ENCODE results near the gene CCM2. TPM values are rescaled to one million over a fixed set of nuclear protein-coding genes. Genes with fewer than 3 reads are reported as not detected.

Gene CCM2
- polyA plus RNA-seq, 5 donors: 23.3 to 36.6 (median 28.0) TPM

DNA sequence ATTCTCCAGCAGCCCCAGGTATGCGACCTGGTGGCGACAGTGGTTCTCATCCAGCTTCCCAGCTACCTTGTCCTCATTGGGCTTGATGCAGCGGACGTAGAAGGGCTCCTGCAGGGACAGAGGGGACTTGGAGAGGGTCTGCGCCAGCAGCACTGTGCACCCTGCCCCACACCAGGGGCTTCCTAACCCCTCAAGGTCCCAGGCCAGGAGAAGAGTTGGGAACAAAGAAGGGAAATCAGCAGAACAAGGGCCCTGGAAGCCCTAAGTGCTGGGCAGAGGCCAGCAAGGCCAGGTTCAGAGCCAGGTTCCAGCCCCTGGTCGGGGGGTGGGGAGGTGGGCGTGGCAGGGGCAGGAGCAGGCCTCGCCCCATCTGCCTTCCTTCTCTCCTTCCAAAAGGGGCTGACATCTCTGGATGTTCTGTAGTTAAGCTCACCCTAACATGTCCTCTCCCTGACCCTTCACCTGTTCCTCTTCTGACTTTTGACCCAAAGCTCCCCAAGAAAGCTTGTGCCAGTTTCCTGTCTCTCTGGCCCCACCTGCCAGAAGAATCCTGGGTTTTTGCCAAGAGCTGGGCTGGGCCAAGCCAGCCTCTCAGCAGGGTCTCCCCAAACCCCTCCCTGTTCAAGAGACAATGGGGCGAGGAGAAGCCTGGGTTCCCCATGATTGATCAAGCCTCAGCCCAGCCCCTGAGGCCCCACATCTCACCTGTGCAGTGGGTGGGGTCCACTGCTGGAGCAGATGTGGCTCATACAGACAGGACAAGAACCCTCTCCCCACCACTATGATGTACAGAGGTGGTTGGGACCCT lies 33.1 kb upstream of the CCM2 start:
- no peak for DNase-seq

DNA sequence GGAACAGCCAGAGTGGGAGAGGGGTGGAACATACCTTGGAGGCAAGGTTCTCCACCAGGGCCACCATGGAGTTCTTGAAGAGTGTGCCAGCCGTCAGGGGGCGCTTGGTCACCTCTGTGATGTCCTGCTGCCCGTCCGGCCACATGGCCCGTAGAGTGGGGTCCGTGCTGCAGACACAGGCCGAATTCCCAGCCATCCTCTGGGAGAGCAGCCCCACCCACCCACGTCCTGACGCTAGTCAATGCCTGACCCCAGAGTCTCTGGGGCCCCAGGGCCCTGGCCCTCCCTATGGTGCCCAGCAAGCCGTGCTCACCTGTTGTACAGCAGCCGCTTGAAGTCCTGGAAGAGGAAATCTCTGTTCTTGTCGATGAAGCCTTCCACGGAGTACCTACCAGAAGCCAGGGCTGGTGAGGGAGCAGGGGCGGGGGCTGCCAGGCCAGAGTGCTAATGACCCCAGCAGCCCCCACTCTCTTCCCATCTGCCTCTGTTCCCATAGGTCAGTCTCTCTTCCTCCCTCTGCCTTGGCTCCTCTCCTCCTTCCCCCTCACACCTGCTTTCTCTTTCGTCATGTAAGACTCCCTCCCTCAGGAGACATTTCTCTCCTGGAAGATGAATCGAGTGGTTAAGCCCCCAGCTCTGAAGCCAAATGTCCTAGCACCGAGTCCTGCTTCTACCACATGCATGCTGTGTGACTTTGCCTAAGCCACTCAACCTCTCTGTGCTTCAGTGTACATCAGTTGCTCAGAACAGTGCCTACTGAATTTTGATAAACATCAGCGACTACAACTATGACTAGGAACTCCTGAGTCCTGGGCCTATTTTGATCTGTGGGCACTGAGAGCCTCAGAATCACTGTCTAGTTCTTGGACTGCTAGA lies 32.2 kb upstream of the CCM2 start:
- no peak for DNase-seq

DNA sequence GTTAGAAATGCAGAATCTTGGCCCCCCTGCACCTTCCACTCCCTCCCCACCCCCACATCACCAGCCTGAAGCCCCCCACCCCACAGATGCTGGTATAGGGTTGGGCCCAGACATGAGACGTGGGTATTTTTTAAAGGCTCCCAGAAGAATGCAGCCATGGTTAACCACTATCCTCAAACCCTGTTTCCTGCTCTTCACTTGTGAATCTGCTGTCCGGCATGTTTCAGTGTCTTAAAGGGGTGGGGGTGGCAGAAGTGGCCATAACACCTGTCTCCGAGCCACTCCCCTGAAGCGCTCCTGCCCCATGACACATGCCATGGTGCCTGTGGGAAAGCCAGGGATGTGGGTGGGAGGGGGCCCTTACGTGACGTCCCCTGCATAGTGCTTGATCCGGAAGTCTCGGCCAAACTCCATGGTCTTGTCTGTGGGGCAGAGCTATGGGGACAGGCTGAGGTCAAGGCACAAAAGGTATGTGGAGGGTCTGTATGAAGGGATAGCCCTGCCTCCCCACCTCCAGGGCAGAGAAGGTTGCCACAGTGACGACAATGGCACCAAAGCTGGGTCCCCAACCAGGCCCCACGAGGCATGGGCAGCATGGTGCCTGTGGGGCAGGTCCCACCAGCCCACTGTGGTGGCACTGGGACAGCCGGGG lies 30.8 kb upstream of the CCM2 start:
- DNase-seq: no peak

DNA sequence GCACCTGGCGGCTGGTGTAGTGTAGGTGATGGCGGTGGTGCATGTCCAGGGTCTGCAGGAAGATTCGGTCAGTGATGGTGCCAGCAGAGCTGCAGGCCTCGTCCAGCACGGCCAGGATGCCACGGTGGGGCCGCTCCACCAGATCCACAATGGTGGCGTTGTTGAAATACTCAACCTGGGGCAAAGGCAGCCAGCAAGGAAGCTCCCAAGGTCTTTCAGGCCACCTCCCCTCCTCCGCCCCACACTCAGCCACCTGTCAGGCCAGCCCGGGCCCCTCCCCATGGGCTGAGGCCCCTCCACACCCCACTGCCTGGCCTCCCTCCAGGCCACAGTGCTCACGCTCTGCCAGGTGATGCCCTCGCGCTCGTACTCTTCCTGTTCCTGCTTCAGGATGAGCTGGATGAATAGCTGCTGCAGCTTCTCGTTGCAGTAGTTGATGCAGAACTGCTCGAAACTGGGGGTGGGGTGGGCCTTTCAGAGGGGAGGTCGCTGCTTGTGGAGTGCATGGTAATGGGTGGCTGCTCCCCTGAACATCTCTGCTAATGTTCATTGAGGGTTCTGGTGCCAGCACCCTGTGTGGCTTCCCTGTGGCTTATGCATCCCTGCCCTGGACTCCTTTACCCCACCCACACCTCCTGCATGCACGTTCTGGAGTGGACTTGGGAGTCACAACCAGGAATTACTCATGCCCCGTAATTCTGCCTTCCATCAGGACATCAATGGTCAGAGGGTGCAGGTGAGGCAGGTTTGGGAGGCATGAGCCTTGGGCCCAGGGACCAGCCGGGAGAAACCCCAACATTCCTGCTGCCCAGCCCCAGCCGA lies 30.1 kb upstream of the CCM2 start:
- DNase-seq: no peak

DNA sequence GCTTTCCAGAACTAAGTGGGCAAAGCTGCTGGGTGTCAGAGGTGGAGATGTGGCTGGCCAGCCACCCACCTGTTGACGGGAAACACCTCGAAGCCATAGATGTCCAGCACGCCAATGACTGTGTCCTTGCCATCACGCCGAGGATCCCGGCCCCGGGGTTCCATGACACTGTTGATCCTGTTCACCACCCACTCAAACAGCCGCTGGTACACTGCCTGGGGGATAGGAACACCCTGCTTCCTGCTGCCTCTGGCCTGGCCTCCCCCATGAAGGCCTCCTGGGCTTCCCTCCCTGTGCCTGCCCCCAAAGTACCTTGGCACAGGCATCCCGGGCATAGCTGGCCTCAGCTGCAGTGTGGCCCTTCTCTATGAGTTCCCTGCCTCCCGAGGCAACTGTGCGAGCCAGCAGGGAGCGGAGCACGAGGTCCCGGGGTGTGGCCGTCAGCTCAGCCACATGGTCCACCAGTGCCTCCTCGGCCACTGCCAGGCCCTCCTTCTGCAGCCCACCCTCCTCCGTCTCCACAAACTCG lies 29.4 kb upstream of the CCM2 start:
- no peak for DNase-seq

DNA sequence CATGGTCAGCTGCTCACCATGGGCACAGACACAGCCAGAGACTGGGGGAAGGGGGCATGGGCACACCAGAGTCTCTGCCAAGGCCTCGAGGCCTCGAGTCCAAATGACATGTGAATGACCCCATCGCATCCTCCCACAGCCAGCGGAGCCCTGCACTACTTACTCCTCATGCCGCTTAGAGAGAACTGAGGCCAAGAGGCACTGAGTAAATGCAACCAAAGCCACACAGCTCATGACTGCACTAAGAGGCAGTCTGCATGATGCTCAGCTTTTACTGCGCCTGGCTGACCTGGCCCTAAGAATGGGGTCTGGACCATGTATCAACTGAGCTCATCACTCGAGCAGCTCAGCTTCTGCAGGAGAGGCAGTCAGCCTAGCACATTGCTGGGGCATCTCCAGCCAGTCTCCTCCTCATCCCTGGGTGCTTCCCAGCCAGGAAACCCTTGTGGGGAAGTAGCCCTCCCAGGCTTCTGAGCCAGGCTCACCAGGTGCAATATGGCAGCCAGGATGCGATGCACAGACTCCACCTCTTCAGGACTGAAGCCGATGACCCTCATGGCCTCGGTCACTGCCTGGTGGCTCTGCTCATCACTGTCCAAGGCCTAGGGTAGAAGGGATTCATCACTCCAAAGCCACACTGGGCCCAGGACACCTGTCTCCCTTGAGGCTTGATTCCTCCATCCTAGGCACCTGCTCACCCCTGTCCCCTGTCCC lies 28.7 kb upstream of the CCM2 start:
- no peak for DNase-seq

DNA sequence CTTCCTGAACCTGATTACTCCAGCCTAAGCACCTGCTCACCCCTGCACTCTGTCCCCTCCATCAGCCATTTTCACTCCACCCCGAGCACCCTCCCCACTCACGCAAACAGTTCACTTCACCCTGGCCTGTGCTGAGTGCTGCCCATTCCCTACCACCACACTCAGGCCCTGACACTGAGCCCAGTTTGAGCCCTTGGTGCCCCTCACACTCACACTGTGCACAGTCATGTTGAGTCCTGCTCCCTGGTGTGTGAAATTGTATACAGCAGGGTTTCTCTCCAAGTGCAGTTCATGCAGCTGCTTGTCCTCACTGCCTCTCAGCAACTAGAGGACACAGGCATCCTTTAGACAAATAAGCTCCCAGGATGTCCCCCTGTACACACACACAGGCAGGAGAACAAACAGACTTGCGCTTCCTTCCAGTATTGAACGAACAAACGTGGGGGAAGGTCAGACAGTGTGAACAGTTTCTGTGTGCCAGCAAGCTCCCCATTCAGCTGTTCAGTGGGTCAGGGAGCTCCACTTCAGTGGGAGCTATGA lies 28.0 kb upstream of the CCM2 start:
- no peak for DNase-seq

DNA sequence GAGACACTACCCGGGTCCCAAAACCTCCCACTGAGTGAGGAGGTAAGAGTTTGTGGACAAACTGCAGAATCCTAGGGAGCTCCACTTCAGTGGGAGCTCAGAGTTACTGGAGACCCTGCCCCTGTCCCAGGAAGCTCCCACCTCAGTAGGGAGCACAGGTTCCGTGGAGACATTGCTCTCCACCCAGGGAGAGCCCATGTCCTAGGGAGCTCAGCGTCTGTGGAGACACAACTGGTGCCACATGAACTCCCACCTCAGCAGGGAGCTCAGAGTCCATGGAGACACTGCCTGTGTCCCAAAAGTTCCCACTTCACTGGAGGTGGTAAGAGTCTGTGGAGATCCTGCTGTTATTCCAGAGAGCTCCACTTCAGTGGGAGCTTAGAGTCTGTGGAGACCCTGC lies 27.4 kb upstream of the CCM2 start:
- no peak for DNase-seq

DNA sequence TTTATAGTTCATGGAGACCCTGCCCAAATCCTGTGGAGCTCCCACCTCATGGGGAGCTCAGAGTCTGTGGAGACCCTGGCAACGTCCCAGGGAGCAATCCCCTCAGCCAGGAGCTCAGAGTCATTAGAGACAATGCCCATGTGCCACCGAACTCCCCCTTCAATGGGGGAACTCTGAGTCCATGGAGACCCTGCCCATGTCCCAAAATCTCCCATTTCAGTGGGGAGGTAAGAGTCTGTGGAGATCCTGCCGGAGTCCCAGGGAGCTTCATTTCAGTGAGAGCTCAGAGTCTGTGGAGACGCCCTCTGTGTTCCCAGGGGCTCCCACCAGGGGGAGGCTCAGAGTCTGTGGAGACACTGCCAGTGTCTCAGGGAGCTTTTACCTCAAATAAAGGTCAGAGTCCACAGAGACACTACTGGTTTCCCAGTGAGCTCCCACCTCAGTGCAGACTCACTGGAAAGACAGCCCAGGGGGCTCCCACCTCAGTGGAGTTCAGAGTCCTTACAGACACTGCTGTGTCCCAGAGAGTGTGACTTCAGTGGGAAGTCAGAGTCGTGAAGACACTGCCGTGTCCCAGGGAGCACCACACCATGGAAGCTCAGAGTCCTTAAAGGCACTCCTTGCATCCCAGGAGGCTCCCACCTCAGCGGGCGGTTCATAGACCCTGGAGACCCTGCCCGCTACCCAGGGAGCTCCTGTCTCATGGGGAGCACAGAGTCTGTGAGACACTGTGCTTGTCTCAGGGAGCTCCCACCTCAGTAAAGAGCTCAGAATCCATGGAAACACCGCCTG lies 26.2 kb upstream of the CCM2 start:
- no peak for DNase-seq

DNA sequence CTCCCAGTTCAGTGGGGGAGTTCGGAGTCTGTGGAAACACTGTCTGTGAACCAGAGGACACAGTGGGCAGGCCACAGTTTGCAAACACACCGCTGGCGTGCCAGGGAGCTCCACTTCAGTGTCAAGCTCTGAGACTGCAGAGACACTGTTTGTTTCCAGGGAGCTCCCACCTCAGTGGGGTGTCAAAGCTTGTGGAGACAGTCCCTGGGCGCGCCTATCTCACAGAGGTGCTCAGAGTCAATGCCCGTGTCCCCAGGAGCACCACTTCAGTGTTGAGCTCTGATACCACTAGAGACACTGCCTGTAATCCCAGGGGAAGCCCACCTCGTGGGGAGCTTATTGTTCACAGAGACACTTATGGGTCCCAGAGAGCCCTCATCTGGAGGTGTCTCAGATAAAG lies 25.5 kb upstream of the CCM2 start:
- no peak for DNase-seq

DNA sequence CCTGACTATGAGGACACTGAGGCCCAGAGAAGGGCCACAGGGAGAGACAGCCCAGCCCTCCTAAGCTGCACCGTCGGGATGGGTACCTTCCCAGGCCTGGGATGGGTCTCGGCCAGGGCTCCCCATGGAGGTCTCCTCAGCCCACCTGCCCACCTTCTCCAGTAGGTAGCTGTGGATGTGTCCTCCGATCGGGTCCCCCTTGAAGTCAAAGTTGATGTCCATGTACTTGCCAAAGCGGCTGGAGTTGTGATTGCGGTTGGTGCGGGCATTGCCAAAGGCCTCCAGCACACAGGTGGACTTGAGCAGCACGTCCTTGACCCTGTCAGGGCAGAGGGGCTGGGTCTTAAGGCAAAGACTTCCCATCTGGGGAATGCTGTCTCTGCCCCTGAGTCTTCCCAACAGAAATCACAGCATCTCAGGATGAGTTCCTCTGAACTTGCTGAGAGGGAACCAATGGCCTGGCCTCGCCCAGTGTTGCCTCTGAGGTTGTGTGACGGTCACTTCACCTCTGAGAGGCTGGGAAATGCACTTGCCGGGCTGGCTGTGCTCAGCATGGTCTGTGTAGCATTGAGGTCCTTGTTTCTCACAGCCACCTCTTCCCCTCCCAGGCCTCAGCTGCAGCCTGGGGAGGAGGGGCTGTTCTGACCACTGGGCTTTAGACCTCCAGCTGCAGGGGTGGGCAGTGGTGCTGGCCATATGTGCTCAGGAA lies 24.5 kb upstream of the CCM2 start:
- no peak for DNase-seq

DNA sequence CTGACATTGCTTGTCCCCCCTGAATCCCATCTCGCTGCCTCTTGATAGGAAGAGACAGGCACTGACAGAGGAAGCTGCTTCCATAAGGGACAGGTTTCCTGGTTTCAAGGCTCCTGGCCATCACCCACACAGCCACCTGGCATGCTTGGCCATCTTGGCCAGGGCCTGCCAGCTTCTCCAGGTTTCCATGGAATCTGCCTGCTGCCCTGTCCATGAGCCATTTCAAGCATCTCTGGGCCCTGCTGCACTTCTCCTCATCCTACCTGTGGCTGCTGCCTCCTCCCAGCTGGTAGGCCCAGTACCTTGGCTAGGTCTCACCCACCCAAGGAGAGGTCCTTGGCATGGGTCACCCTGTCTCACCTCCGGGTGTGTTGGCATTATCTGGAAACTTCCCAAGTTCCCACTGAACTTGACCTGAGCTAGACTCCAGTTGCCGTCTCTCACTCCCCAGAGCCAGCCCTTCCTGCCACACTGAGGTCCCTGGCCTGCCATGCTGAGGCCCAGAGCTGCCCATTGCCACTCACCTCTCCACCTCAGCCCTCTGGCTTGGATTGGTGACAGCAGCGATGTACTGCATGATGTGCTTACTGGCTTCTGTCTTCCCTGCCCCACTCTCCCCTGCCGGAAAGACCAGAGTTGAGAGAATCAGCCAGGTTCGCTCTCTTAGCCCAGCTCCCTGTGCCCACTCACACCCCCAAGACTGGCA lies 23.8 kb upstream of the CCM2 start:
- DNase-seq: no peak

DNA sequence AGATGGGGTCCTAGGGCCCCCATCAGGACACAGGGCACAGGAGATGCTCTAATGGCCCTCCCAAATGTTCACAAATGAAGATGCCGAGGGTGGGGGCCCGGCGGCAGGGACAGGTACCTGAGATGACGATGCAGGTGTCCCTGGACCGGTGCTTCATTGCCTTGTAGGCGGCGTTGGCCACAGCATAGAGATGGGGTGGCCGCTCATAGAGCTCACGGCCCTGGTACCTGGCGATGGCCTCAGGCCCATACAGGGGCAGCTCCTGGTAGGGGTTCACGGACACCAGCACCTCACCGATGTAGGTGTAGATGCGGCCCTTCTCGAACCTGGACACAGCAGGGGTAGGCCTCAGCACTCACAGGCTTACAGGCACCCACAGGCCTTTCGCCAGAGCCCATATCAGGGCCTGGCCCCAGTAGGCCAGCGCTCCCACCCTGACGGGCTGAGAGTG lies 23.2 kb upstream of the CCM2 start:
- no peak for DNase-seq

DNA sequence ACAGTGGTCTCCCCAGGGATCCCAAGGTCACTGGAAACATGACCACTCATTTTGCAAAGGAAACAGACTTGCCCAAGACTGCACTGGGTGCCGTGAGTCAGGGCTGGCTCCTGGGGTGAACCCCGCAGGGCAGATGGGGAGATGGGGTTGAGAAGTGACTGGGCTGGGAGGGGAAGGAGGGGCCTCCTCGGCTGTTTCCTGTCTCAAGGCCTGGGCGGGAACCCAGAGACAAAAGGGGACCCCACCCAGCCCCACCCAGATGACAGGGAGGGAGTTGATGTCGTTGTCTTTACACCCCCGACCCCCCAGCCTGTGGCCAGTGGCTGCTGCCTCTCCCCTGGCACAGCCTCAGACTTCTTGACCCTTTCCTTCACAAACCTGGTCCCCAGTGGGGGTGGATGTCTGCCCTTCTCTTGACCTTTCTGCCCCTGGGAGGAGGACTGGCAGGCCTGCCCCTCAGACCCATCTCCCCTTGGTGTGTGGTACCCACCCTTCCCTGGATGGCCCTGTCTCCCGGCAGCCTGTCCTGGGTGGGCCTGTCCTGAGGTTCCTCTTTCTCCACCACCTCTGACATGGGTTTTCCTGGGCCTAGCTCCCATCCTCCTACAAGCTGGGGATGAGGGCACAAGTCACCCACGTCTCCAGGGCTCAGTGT lies 22.6 kb upstream of the CCM2 start:
- no peak for DNase-seq

DNA sequence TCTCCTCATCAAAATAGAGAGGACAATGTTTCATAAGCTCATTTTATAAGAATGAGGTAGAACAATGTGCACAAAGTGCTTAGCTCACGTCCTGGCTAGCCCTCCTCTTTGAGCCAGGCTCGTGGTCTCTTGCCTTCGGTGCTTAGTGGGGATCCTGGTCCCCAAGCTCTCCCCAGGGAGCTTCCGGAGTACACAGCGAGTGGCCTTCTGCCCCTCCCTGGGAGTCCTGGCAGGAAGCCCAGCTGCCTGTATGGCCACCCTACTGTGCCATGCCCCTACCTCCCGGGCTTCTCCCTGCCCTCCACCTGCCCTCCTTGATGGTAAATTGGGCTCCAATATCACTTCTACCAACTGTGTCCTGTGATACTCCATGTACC lies 22.1 kb upstream of the CCM2 start:
- no peak for DNase-seq

DNA sequence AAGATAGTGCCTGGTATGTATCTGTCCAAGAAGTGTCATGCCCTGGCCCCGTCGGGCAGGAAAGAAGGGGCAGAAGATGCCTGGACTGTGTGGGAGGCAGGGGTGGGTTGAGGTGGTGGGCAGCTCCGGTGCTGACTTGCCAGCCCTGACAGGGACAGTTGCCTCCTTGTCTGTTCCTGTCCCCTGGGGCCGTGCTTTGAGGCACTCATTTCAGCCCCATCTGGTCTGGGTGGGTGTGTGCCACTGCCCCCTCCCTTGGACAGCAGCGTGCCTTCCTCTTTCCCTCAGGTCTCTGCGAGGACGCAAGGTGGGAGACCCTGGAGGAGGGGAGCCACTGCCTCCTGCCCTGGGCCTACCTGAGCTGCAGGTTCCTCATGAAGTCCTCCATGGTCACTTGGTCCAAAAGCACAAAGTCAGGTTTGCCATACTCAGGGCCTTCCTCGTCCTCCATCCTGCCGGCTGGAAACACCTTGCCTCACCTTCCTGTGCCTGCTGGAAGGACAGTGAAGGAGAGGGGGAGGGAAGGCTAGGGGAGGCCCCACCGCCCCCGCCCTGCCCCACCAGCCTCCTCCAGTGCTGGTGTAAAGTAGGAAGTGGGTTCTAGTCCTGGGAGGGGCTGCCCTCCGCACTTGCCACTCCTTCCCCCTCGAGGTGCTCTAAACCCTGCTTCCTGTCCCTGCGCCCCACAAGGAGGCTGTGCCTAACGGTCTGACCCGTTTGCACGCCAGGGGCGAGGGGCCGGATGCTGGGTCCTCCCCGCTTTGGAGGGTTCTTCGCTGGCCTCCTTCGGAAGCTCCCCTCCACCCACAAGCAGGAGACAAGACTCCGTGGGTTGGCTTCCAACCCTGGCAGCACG lies 21.3 kb upstream of the CCM2 start, which contains the start of gene MYO1G:
TSS of gene MYO1G (minus strand) at position 505 of the 856 bp plus-strand sequence. CDS start at position 451, 54 bp downstream.
- DNase-seq: no peak

Measured in right lung (tissue), 5 donors.